Psoas muscle (tissue), 8 donors: ENCODE measurements around the gene CTCF. TPM values are rescaled to one million over a fixed set of nuclear protein-coding genes. Genes with fewer than 3 reads are reported as not detected.

Experiments used
- ATAC-seq, 4 donors: fragments of 200-7000 bp; cut with Tn5 transposase; one replicate each; pipeline ENCODE4 v1.9.1; 2020; ENCODE audit warnings: moderate library complexity in 3 of 4, mild to moderate bottlenecking in 2 of 4
- DNase-seq, 2 donors: peaks; one replicate each; pipeline ENCODE4 v3.0.0-alpha.2; 2020
- H3K27ac ChIP-seq: fragments of 200-600 bp; one replicate; pipeline ENCODE4 v1.8.0; 2022
- H3K27me3 ChIP-seq, 3 donors: fragments of 200-600 bp in 1 of 3; one replicate each; pipeline versions ENCODE4 v1.6.1 to v1.8.0; 2013 to 2022; ENCODE audit warnings: low read length in 2 of 3, mild to moderate bottlenecking in 2 of 3, moderate library complexity in 1 of 3; ENCODE audit not compliant: insufficient read depth in 3 of 3
- H3K36me3 ChIP-seq, 2 donors: fragments of 200-600 bp in 1 of 2; one replicate each; pipeline versions ENCODE4 v1.6.1 to v1.8.0; 2013 to 2022; ENCODE audit warnings: low read depth in 1 of 2, mild to moderate bottlenecking in 1 of 2, moderate library complexity in 1 of 2; ENCODE audit not compliant: insufficient read depth in 1 of 2
- H3K4me1 ChIP-seq: fragments of 200-600 bp; one replicate; pipeline ENCODE4 v1.8.0; 2022
- H3K4me3 ChIP-seq: fragments of 200-600 bp; one replicate; pipeline ENCODE4 v1.8.0; 2022; ENCODE audit warnings: mild to moderate bottlenecking
- H3K9me3 ChIP-seq: fragments of 200-600 bp; one replicate; pipeline ENCODE4 v1.8.0; 2022
- WGBS, 3 donors: extraction: QIAGEN DNeasy Blood & Tissue Kit; methylation state at CpG; one replicate each; pipeline versions ENCODE4 v1.1.6 to v1.1.7; 2013; 5-methylcytosine and 5-hydroxymethylcytosine counted together
- intact Hi-C, 2 donors: fragments of 100-400 bp; cut with DNase I; formaldehyde crosslinking; loops; one replicate each; pipeline versions ENCODE4 v1.11.0 to v1.14.2; 2022
- polyA plus RNA-seq, 3 donors: library from polyadenylated mRNA; stranded (reverse); fragments of 200-250 nt; gene quantifications; one replicate each; pipeline ENCODE4 v1.2.3, GENCODE V29; 2013
- total RNA-seq, 4 donors: library from RNA; stranded (reverse); fragmentation: NEBNext Ultra II Directional in 2 of 4; extraction: Animal tissue kit (Norgen Biotek cat#: 25700) in 2 of 4; gene quantifications; one replicate each; pipeline versions ENCODE4 v1.2.1 to v1.2.4, GENCODE V29; 2021 to 2023
- TF ChIP-seq, protein P1 (sequence below): fragments of 200-600 bp; IDR thresholded peaks from one replicate; pipeline ENCODE4 v1.8.0; 2022; ENCODE audit warnings: antibody characterized with exemption
- donor health status: healthy with polysubstance abuse.
- donor health status: DM: no; HTN: no; CAD: no; lungs with moderate emphysema.
- donor health status: Bipolar disorder and iron deficiency.
- donor health status: healthy.
- donor health status: DM: yes; HTN: yes; CAD: no.
- donor health status: DM: no; HTN: no; CAD: no.
- donor health status: DM: no; HTN: no; CAD: no.
- donor health status: DM: yes; HTN: yes; CAD: no.

The CTCF gene
- total and polyA plus RNA-seq, 7 donors = 17.7 to 44.7 (median 25.8) TPM

DNA sequence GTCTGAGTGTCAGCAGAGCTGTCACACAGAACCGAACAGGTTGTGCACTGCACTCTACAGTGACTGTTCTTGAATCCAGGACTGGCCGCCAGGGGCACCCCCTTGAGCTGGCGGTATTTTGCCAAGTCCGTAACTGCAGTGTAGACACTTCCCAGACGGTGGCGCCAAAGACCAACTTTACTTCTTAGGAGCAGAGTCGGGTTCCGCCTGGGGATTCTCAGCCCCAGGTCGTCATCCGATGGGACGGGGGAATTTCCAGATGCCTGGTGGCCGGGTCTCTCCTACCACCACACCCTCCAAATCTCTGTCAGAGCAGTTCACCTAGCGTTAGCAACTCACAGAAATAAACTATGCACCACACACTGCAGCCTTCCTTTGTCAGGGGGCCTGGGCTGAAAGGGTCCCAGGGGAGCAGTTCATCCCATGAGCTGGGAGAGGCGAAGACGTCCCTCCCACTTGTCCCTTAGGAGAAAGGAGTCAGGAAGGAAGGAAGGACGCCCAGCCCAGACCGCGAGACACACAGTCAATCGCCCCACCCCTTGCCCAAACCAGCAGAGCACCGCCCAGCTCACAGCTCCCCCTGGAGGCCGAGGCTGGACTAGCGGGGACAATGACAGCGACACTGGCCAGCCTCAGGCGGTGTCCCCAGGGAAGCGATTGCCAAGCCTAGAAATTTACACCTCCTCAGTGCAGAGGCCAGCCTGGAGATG, 41.1 kb upstream of the CTCF start:
- no peaks in the 10 kb centered on the region for H3K9me3 ChIP-seq
- no peaks in the 10 kb centered on the region for H3K27me3 ChIP-seq
- WGBS, 3 donors = 0 to 1% (median 1%) methylated on average over 25 of the region's 25 CpGs
- no peaks in the 10 kb centered on the region for H3K36me3 ChIP-seq
- H3K4me1 ChIP-seq = peaks cover 3% of the 10 kb centered on the region
- intact Hi-C loops = loop anchor here (2.0 to 10.0 kb wide), 5 partner anchors 41 to 414 kb away; partner anchors contain the start of genes C16orf86 (in 1 of the 2), CTCF (in 1 of the 2), CTRL (in 1 of the 2) and ENKD1 (in 1 of the 2)
- peak; percentile 94 to 96 for DNase-seq
- H3K4me3 ChIP-seq = peak overlapping the region; percentile 58
- peak; percentile 94 to 97 (median 96) for ATAC-seq
- H3K27ac ChIP-seq = peak overlapping the region; percentile 87
- TF ChIP-seq, protein P1, sequence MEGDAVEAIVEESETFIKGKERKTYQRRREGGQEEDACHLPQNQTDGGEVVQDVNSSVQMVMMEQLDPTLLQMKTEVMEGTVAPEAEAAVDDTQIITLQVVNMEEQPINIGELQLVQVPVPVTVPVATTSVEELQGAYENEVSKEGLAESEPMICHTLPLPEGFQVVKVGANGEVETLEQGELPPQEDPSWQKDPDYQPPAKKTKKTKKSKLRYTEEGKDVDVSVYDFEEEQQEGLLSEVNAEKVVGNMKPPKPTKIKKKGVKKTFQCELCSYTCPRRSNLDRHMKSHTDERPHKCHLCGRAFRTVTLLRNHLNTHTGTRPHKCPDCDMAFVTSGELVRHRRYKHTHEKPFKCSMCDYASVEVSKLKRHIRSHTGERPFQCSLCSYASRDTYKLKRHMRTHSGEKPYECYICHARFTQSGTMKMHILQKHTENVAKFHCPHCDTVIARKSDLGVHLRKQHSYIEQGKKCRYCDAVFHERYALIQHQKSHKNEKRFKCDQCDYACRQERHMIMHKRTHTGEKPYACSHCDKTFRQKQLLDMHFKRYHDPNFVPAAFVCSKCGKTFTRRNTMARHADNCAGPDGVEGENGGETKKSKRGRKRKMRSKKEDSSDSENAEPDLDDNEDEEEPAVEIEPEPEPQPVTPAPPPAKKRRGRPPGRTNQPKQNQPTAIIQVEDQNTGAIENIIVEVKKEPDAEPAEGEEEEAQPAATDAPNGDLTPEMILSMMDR = peak; percentile 84

DNA sequence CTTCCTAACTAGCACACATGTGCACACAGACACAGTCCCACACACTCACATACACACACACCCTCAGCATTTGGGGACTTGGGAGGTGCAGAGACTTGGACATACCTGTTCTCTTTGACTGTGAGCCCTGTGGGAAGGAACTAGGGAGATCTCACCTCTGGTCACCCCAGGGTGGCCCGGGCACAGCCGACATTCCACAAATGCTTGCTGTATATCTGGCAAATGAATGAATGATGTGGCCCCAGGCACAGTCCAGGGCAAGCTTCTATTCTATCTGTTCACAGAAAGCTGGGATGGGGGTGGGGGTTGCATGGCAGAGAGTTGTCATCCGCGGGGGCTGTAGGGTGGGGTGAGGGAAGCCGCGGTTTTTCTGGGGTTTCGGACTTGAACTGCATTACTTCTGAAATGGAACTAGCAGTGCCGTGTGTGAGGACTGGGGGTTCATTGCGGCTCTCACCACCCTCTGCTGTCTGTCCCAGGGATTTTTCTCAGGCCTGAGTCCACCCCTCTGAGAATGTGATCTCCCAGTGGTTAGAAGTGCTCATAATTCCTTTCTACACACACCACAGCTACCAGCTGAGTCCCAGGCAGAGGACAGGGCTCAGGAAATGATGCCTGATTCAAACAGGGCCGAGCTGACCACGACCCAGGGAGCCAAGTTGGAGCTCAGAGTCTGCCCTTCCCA, 37.0 kb upstream of the CTCF start:
- H3K4me3 ChIP-seq = no peak overlapping the region
- TF ChIP-seq, protein P1 = no peak
- H3K4me1 ChIP-seq = peaks cover 11% of the 10 kb centered on the region
- WGBS, 3 donors = 69 to 75% (median 74%) methylated on average over 11 of the region's 11 CpGs
- no peak for DNase-seq
- intact Hi-C loops = loop anchor here in 1 of 2 donors (10.0 kb wide), 2 partner anchors 289 to 409 kb away; partner anchors contain the start of genes CTRL and PSMB10
- no peak for ATAC-seq
- no peaks in the 10 kb centered on the region for H3K9me3 ChIP-seq
- no peaks in the 10 kb centered on the region for H3K27me3 ChIP-seq
- H3K36me3 ChIP-seq = no peaks in the 10 kb centered on the region
- H3K27ac ChIP-seq = no peak overlapping the region

DNA sequence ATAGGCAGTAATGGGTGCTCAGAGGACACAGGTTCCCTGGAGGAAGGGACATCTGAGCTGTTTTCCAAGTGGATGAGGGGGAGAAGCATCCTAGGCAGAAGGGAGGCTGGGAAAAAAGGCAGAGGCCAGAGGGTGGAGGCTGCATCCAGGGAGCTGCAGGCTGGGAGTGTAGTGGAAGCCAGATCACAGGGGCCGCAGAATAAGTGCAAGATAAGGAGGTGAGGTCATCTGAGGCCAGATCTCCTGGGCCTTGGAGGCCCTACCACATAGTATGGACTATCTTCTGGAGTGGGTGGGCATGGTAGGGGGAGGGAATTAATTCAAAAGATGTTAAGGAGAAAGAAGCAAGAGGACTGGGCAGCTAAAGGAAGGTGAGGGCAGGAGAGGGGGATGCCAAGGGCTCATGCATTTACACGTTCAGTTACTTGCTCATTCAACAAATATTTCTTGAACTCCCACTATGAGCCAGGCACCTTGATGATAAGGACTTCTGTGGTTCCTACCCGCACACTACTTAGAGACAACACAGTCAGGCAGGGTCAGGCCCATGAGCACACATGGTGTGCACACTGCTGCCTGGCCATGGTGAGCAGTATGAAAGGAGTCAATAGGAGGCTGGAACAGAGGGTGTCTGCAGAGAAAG, 36.1 kb upstream of the CTCF start:
- WGBS, 3 donors = 91 to 94% (median 93%) methylated on average over 3 of the region's 3 CpGs
- Histone ChIP-seq H3K27me3 (no peaks in the 10 kb centered on the region), H3K4me1 (peaks cover 17% of the 10 kb centered on the region), H3K4me3 (no peak overlapping the region), H3K27ac (no peak overlapping the region), H3K9me3 (no peaks in the 10 kb centered on the region), H3K36me3 (no peaks in the 10 kb centered on the region)
- TF ChIP-seq, protein P1 = no peak
- no peak for DNase-seq
- intact Hi-C loops = loop anchor here in 1 of 2 donors (10.0 kb wide), 2 partner anchors 289 to 409 kb away; partner anchors contain the start of genes CTRL and PSMB10
- no peak for ATAC-seq

DNA sequence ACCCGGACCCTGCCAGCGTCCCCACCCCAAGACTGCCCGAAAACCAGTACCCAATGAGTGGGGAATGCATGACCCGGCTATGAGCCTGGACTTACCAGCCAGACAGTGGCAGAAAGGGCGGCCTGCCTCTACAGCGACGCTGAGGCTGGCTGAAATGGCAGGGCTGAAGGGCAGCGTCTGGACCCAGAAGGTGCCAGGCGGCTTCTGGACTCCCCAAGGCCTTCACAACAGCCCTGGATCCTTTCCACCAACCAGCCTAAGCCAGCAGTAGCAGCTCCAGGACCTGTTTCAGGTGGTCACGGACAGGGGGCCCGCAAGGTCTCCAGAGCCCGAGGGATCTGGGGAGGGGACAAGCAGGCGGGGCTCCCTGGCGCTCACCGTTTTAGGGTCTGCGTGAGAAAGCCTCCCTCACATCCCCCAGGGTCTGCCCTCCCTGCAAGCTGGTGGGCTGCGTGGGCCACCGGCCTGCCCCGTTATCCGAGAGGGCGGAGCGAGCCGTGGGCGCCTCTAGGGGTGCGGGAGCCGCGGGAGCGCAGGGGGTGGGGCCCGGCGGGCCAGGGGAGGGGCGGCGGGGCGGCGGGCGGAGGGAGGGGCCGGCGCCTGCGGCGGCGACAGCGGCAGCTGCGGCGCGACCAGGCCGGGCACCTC, 34.0 kb upstream of the CTCF start, which contains the start of gene RIPOR1:
TSS of gene RIPOR1 (plus strand) at position 608 of the 648 bp plus-strand sequence. CDS start 9,618 bp downstream, outside the sequence.
- no peaks in the 10 kb centered on the region for H3K36me3 ChIP-seq
- peaks cover 17% of the 10 kb centered on the region for H3K4me1 ChIP-seq
- no peaks in the 10 kb centered on the region for H3K9me3 ChIP-seq
- intact Hi-C loops = loop anchor here in 1 of 2 donors (10.0 kb wide), 2 partner anchors 286 to 406 kb away; partner anchors contain the start of genes CTRL and PSMB10
- DNase-seq = peak; percentile 67 to 70
- peak; percentile 62 to 75 (median 68) for ATAC-seq
- WGBS, 3 donors = 7 to 17% (median 9%) methylated on average over 26 to 45 of the region's 45 CpGs
- TF ChIP-seq, protein P1 = no peak
- peak within 1 kb of the TSS; percentile 80 for H3K27ac ChIP-seq
- H3K27me3 ChIP-seq = no peaks in the 10 kb centered on the region
- peak within 1 kb of the TSS; percentile 70 for H3K4me3 ChIP-seq
